Measurements from ENCODE around the gene DNAH2. TPM values are rescaled to one million over a fixed set of nuclear protein-coding genes. Genes with fewer than 3 reads are reported as not detected.
A peak's percentile ranks its signal among the peaks of the same experiment; 100 is the strongest.

Gene DNAH2
- total RNA-seq, 1 donor from 2014 or later = 0.72 TPM

DNA sequence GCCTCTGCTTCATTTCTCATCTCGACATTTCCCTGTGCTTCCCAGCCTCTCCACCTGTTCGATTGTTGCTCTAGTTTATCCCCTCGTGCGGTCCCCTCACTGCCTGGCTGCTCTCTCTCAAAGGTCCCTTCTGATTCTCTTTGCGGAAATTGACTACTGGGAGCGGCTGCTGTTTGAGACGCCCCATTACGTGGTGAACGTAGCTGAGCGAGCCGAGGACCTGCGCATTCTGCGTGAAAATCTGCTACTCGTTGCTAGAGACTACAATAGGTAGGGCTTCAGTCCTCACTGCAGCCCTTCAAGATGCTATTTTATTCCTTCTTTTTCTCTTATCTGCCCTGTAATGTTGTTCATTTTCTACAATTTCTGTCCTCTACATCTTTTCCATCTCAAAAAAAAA, 39.4 kb downstream of the DNAH2 start:
- TF ChIP-seq, protein P1, sequence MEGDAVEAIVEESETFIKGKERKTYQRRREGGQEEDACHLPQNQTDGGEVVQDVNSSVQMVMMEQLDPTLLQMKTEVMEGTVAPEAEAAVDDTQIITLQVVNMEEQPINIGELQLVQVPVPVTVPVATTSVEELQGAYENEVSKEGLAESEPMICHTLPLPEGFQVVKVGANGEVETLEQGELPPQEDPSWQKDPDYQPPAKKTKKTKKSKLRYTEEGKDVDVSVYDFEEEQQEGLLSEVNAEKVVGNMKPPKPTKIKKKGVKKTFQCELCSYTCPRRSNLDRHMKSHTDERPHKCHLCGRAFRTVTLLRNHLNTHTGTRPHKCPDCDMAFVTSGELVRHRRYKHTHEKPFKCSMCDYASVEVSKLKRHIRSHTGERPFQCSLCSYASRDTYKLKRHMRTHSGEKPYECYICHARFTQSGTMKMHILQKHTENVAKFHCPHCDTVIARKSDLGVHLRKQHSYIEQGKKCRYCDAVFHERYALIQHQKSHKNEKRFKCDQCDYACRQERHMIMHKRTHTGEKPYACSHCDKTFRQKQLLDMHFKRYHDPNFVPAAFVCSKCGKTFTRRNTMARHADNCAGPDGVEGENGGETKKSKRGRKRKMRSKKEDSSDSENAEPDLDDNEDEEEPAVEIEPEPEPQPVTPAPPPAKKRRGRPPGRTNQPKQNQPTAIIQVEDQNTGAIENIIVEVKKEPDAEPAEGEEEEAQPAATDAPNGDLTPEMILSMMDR (IDR thresholded peaks at IDR 0.05; ENCODE audit: unreplicated experiment) = no peak
- H3K27ac Mint-ChIP-seq (ENCODE audit: unreplicated experiment) = peak overlapping the region; percentile 20
- H3K4me1 Mint-ChIP-seq (ENCODE audit: unreplicated experiment) = peaks cover 7% of the 10 kb centered on the region

DNA sequence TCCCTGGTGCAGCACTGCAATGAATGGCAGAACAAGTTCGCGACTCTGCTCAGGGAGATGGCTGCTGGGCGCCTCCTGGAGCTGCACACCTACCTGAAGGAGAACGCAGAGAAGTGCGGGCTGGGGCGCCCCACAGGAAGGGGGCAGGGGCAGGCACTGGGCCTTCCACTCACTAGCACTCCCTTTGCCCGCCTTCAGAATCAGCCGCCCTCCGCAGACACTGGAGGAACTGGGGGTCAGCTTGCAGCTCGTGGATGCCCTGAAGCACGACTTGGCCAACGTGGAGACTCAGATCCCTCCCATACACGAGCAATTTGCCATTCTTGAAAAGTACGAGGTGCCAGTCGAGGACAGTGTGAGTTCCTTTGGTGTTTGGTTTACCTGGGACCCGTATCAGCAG, 46.4 kb downstream of the DNAH2 start:
- H3K4me3 Mint-ChIP-seq (ENCODE audit: unreplicated experiment) = no peak overlapping the region
- H3K9me3 Mint-ChIP-seq (ENCODE audit: unreplicated experiment) = no peaks in the 10 kb centered on the region
- peaks cover 6% of the 10 kb centered on the region for H3K36me3 Mint-ChIP-seq (ENCODE audit: low read depth, unreplicated experiment)
- TF ChIP-seq, protein P1 (IDR thresholded peaks at IDR 0.05; ENCODE audit: unreplicated experiment) = no peak
- no peaks in the 10 kb centered on the region for H3K27me3 Mint-ChIP-seq (ENCODE audit: unreplicated experiment)
- H3K27ac Mint-ChIP-seq (ENCODE audit: unreplicated experiment) = no peak overlapping the region
- no peaks in the 10 kb centered on the region for H3K4me1 Mint-ChIP-seq (ENCODE audit: unreplicated experiment)
- no peak for DNase-seq (ENCODE audit: low spot score)

More for the DNA sequence above, 39.4 kb downstream of the DNAH2 start:
- H3K27me3 Mint-ChIP-seq (ENCODE audit: unreplicated experiment) = peaks cover 5% of the 10 kb centered on the region
- DNase-seq (ENCODE audit: low spot score) = no peak
- H3K9me3 Mint-ChIP-seq (ENCODE audit: unreplicated experiment) = no peaks in the 10 kb centered on the region
- H3K4me3 Mint-ChIP-seq (ENCODE audit: unreplicated experiment) = no peak overlapping the region
- H3K36me3 Mint-ChIP-seq (ENCODE audit: low read depth, unreplicated experiment) = peaks cover 16% of the 10 kb centered on the region

DNA sequence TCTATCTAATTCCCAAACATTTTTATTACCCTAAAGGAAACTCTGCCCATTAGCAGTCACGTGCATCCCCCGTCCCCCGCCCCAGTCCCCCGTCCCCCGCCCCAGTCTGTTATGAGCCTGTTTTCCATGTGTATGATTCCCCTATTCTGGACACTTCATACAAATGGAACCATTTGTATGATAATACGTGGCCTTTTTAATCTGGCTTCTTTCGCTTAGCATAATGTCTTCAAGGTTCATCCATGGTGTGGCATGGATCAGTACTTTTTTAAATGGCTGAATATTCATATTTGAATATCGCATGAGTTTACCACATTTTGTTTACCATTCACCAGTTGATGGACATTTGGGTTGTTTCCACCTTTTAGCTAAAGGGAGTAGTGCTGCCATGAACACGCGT, 49.5 kb downstream of the DNAH2 start:
- Mint-ChIP-seq H3K36me3 (ENCODE audit: low read depth, unreplicated experiment) (peaks cover 3% of the 10 kb centered on the region), H3K9me3 (ENCODE audit: unreplicated experiment) (no peaks in the 10 kb centered on the region), H3K27me3 (ENCODE audit: unreplicated experiment) (no peaks in the 10 kb centered on the region), H3K4me1 (ENCODE audit: unreplicated experiment) (no peaks in the 10 kb centered on the region), H3K4me3 (ENCODE audit: unreplicated experiment) (no peak overlapping the region), H3K27ac (ENCODE audit: unreplicated experiment) (no peak overlapping the region)
- TF ChIP-seq, protein P1 (IDR thresholded peaks at IDR 0.05; ENCODE audit: unreplicated experiment) = no peak
- DNase-seq (ENCODE audit: low spot score) = no peak

DNA sequence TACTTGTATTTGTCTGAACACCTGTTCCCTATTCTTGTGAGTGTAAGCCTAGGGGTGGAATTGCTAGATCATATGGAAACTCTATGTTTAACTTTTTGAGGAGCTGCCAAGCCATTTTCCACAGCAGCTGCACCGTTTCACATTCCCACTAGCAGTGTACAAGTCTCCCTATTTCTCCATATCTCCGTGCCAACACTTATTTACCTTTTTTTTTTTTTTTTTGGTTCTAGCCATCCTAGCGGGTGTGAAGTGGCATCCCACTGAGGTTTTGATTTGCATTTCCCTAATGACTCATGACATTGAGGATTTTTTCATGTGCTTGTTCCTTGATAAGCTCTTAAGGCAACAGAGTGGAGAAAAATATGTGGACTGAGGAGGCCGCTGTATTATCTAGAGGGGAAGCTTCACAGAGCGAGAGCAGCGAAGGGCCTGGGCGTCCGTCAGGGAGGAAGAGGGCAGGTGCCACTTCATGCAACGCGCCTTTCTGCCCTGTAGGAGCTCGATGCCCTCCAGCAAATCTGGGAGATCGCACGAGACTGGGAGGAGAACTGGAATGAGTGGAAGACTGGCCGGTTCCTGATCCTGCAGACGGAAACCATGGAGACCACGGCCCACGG, 50.0 kb downstream of the DNAH2 start:
- H3K9me3 Mint-ChIP-seq (ENCODE audit: unreplicated experiment) = no peaks in the 10 kb centered on the region
- no peak overlapping the region for H3K4me3 Mint-ChIP-seq (ENCODE audit: unreplicated experiment)
- H3K36me3 Mint-ChIP-seq (ENCODE audit: low read depth, unreplicated experiment) = peaks cover 3% of the 10 kb centered on the region
- H3K27ac Mint-ChIP-seq (ENCODE audit: unreplicated experiment) = no peak overlapping the region
- TF ChIP-seq, protein P1 (IDR thresholded peaks at IDR 0.05; ENCODE audit: unreplicated experiment) = no peak
- H3K27me3 Mint-ChIP-seq (ENCODE audit: unreplicated experiment) = no peaks in the 10 kb centered on the region
- DNase-seq (ENCODE audit: low spot score) = no peak
- no peaks in the 10 kb centered on the region for H3K4me1 Mint-ChIP-seq (ENCODE audit: unreplicated experiment)

DNA sequence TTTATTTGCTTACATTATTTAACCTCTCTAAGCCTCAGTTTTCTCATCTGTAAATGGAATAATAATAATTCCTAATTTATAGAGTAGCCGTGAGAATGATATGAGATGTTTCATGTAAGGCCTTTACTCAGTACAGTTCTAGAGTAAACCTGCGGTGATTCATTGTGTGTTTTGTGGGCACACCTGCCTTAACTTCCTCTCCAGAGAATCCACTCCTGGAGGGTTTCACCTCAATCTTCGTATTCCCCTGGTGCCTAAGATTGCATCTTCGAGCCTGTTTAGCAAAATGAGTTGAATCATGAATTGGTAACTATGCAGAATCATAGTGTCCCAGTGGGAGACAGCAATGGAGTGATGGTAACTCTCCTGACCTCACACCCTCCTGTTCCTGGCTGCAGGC, 52.3 kb downstream of the DNAH2 start:
- H3K27ac Mint-ChIP-seq (ENCODE audit: unreplicated experiment) = no peak overlapping the region
- no peaks in the 10 kb centered on the region for H3K27me3 Mint-ChIP-seq (ENCODE audit: unreplicated experiment)

More for the DNA sequence above, 52.3 kb downstream of the DNAH2 start:
- TF ChIP-seq, protein P1 (IDR thresholded peaks at IDR 0.05; ENCODE audit: unreplicated experiment) = no peak
- H3K4me1 Mint-ChIP-seq (ENCODE audit: unreplicated experiment) = no peaks in the 10 kb centered on the region
- no peak overlapping the region for H3K4me3 Mint-ChIP-seq (ENCODE audit: unreplicated experiment)
- peaks cover 3% of the 10 kb centered on the region for H3K36me3 Mint-ChIP-seq (ENCODE audit: low read depth, unreplicated experiment)
- DNase-seq (ENCODE audit: low spot score) = no peak
- H3K9me3 Mint-ChIP-seq (ENCODE audit: unreplicated experiment) = no peaks in the 10 kb centered on the region

Data from endothelial cell (in vitro differentiated cells).